ENCODE measurements around the gene KRTAP6-1.

The KRTAP6-1 gene

DNA sequence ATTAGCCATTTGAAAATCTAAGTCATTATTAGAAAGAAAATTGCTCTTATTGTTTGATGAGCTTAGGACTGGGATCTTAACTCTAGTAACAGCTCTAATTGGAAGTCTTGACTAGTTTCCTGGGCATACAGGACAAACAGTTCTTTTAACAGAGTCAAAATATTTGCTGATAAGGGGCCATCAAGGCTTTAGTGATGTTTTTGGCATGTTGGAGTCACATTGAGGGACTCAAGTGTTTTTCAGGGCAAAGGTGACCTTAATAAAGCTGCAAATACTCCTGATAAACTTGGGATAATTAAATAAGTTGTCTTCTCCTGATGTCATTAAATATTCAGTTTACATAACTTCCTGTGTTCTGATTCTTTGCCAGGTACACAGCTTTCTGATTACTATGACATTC lies 46.1 kb downstream of the KRTAP6-1 start:
- no peak for DNase-seq

GRCh38 chr21:30563630-30564029 lies 50.1 kb downstream of the KRTAP6-1 start:
- no peak for DNase-seq
